HG03139 (cell line): ENCODE measurements around the gene PRR15L.
"Not testable (repeated sequence)": the region's sequence is repeated elsewhere in the genome, so short reads cannot be mapped to it uniquely, and the experiment has no call there.

Source experiments
- ATAC-seq: cut with Tn5 transposase; IDR thresholded peaks from one replicate; pipeline ENCODE4 v1.9.1; 2021; ENCODE audit not compliant: unreplicated experiment

Gene PRR15L

DNA sequence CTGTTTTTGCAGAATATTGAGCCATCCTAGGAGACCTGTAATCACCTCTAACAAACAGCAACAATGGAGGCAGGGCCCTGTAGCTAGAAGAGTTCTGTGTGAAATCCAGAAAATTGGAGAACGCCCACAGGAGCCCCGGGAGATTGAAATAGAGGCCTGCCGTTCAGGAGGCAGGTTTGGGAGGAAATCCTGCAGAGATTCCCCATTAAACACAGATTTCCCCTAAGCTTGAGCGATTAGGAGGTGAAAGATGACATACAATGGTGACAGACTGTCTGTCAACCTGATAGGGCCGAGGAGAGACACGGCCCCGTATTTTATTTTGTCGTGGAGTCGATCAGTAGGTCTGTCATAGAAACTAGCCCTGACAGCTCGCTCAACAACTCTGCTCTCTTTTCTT, 31.5 kb upstream of the PRR15L start:
- ATAC-seq, result no peak

DNA sequence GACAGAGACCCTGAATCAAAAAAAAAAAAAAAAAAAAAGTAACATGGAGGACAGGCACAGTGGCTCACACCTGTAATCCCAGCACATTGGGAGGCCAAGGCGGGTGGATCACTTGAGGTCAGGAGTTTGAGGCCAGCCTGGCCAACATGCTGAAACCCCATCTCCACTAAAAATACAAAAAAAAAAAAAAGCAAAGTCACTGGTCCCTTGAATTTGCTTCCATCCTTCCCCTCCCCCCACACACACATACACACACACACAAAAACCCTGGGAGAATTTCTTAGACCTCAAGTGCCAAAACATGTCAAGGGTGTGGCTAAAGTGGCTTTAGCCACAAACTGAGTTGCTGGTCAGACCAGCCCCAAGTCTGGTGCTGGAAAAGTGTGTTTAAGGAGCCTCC, 30.8 kb upstream of the PRR15L start:
- ATAC-seq, result not testable (repeated sequence)

DNA sequence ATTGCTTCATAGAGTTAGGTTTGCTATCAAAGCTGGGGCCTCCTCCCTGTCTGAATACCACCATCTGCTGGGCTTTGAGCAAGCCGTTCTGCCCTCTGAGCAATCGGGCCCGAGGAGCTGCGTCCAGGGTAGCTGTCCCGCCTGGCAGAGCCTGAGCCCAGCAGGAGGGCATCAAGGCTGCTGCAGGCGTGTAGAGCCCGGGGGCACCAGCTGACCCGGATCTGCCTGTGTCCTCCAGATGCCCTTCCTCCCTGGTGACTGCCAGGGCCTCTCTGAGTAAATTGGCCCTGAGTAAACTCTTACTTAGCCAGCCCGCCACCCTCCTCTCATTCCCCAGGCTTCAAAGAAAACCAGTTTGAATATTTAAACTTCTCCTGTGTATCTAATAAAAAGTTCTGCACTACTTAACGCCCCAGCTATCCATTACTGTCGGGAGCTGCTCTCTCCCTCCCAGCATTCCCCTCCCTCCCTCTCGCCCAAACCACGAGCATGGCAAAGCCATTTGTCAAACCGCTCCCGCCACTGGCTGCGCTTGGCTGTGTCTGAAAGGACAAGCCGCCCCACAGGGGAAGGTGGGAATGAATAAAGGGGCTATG, 29.7 kb upstream of the PRR15L start:
- no peak for ATAC-seq

DNA sequence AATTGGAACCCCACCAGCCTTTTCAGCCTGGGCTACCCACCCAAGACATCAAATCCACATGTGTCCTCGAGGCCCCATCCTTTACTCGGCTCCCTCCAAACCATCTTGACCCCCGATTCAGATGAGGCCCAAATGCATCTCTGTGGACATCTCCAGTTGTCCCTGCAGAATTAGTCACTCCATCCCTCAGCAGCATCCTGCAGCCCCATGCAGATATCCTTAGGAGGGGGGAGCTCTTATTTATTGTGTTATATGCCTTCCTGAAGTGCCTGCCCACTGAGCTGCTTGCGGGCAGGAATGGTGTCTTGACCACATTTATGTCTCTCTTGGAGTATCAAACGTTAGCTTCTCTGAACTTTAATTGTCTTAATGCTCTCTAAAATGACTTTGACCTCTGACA, 28.8 kb upstream of the PRR15L start:
- ATAC-seq, result no peak

DNA sequence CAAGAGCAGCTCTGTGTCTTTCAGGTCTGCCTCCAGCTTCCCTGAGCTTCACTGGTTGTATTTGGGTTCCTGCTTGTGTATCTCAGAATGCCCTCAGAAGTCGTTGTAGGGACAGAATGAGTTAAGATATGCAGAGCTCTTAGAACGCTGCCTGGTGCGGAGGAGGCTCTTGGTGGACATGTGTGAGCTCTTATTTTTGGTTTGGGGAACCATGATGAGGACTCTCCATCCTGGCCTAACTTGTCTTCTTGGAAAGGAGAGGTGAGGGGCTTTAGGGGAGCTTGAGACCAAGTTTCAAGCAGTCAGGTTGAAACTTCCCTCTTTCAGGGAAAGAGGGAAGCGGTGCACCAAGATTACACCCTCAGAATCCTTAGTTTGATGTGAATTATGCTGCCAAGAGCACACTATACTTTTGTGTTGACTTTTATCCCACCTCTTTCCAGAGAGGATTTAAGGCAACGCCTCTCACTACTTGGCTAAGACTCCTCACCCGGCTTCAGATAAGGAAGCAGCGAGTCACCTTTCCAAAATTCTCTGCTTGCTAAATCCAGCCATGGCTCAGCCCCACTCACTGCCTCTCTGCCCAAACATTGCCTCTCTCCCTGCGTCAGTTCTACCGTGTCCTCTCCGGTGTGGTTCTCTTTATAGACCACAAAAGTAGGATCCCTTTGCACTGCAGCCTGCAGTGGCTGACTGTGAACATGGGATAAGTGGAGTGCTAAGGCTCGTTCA, 26.0 kb upstream of the PRR15L start:
- ATAC-seq, result no peak

DNA sequence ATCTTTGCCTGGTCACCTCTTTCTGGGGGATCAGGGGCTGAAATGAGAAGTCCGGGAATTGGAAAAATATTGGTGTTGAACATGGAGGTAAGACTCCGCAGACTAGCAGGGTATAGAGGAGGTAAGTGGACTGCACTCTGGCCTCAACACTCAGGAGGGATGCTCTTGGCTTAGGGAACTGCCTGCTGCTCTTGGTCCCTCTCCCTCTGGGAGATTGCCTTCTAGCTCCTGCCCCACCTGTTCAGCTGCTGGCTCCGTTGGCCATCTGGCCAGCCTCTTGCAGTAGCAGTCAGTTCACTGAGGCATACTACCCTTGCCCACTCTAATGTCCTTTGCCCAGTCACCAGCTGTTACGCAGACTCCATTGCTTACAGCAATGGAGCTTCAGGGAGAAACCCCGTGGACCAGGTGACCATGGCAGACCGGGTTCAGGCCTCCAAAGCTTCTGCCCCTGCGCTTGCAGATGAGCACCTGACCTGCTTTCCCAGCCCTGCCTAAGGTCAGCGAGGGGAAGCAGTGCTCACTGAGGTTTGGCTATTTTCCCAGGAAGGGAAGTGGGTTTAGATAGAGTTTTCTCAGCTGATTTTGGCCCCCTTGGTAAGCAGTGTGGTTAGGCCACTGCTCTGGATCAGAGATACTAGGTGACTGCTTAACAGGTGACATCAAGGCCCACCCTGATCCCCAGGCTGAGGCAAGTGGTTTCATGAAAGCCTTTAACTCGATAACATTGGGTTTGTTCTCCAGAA, 25.1 kb upstream of the PRR15L start:
- ATAC-seq, result no peak

DNA sequence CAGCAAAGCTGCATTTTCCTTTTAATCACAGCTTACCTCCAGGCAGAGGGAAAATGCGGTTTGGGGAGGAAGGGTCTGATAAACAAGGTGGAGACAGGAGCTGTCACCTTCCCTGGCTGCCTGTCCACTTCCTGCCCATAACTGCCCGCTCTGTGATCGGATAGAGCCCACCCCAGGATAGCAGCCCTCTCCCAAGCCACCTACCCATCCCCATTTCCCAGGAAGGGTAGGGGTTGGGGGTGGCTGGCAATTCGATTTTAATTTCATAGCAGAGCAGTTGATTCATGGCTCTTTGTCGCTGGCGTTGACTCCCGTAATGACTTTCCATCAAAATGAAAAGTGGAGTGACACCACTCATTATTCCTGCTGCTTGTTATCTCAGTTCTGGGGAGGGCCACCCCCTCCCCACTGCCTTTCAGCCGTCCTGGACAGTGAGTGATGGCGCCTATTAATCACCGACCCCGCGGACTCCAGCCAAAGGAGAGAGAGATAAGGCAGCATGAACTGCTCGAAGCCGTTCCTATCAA, 24.5 kb upstream of the PRR15L start:
- no peak for ATAC-seq

DNA sequence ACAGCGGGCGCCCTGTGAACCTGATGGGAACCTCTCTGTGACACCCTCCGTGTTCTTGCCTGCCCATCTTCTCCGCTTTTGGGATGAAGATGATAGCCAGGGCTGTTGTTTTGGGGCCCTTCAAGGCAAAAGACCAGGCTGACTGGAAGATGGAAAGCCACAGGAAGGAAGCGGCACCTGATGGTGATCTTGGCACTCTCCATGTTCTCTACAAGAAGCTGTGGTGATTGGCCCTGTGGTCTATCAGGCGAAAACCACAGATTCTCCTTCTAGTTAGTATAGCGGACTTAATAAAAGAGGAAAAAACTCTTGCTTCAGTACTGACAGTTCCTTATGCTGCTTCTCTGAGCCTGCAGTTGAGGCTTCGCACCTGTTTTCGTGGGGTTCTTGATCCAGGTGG, 23.8 kb upstream of the PRR15L start:
- no peak for ATAC-seq

DNA sequence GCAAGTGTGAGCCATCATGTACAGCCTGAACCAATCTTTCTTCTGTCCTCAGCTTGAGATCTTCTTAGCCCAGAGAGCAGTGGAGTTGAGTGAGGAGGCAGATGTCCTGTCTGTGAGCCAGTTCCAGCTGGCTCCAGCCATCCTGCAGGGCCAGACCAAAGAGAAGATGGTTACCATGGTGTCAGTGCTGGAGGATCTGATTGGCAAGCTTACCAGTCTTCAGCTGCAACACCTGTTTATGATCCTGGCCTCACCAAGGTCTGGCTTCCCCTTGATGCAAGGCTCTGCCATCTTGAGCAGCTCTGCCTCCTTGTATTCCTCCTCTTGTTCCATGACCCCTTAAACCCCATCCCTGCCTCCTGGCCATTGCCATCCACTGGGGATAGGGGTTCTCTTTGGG, 22.9 kb upstream of the PRR15L start:
- no peak for ATAC-seq

DNA sequence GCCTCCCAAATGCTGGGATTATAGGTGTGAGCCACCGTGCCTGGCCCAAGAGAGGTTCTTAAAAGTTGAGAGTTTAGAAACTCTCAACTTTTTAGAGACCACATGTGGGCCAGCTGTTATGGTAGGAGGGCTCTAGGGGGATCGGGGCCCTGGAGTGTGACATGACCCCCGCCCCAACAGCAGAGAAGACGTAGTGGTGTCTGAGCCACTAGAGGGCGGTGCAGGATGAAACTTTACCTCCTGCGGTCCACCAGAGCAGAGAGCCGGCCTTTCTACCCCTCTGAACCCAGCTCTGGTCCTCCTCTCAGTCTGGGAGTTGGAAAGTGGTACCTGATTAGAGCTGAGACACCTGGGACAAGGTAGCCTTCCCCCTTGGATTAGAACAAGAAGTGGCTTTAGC, 20.6 kb upstream of the PRR15L start:
- ATAC-seq, result no peak

DNA sequence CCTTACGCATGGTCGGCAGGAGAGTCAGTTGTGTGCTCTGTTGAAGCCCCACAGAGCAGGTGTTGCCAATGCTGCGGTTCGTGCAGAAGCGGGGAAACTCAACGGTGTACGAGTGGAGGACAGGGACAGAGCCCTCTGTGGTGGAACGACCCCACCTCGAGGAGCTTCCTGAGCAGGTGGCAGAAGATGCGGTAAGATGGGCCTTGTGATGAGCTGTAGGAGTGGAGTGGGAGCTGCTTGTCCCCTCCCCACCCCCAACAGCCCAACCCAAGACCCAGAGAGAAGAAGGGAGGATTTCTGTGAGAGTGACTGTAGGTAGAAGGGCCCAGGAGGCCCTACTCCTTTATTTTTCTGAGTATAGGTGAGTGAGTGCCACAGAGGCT, 18.1 kb upstream of the PRR15L start:
- no peak for ATAC-seq

DNA sequence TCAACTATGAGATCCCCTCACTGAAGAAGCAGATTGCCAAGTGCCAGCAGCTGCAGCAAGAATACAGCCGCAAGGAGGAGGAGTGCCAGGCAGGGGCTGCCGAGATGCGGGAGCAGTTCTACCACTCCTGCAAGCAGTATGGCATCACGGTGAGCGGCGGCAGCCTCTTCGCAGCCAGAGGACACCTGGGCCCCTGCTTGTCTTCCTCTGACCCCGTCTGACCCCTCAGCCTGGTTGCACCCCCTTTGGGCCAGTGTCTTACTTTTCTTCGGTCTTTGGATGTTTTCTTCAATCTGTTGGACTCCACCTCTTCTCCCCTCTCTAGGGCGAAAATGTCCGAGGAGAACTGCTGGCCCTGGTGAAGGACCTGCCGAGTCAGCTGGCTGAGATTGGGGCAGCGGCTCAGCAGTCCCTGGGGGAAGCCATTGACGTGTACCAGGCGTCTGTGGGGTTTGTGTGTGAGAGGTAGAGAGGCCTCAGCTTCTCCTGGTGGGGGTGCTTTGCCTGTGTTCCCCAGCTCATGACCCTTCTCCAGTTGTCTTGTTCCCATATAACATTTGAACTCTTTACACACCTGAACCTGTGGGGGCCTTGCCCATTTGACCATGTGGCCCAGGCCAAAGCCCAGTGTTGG, 17.6 kb upstream of the PRR15L start:
- no peak for ATAC-seq

DNA sequence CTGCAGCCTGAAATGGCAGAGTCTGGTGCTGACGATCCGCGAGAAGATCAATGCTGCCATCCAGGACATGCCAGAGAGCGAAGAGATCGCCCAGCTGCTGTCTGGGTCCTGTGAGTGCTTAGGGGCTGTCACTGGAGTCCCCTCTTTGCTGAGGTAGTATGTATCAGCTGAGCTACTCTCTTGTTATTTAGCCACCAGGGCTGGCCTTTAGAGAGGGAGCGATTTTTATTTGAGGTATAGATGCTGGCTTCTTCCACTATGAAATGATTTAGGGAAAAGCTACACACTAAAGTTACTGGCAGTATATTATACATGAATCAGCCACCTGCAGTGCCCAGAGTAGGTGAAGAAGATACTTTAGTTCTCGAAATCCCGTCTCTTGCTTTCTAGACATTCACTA, 15.9 kb upstream of the PRR15L start:
- ATAC-seq, result no peak

DNA sequence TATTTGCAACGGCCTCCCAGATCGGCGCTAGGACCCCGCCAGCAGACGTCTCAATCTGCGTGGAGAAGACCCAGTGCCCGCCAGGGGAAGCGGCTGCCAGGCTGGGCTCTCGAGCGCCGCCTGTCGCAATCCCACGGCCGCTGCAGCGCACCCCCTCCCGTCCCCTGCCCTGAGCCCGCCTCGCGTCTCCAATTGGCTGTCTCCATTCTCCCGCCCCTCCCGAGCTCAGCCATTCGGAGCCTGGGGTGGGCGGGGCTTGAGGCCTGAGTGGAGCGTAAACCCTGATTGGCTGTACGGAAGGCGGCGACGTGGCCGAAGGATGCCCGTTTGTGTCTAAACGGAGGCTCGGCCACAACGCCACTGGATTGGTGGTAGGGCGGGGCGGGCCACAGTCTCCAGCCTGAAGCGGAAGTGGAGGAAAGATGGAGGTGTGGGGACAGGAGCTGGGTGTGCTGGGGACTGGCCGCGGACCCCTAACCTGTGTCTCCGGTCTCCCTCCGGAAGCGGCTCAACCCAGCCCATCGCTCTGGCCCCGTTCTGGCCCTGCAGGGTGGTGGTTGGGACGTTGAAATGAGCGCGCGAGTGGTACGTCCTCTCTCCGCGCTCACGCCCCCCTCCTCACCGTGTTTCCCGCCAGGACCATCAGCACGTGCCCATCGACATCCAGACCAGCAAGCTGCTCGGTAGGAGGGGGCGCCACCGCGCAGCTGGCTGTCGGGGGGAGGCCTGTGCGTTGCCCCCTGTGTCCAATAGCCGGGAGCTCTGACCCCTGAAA, 13.2 kb upstream of the PRR15L start, which contains the start of gene CDK5RAP3:
TSS of gene CDK5RAP3 (plus strand) at position 389 of the 775 bp plus-strand sequence. CDS start at position 423, 34 bp downstream.
- ATAC-seq, result peak; percentile 88

DNA sequence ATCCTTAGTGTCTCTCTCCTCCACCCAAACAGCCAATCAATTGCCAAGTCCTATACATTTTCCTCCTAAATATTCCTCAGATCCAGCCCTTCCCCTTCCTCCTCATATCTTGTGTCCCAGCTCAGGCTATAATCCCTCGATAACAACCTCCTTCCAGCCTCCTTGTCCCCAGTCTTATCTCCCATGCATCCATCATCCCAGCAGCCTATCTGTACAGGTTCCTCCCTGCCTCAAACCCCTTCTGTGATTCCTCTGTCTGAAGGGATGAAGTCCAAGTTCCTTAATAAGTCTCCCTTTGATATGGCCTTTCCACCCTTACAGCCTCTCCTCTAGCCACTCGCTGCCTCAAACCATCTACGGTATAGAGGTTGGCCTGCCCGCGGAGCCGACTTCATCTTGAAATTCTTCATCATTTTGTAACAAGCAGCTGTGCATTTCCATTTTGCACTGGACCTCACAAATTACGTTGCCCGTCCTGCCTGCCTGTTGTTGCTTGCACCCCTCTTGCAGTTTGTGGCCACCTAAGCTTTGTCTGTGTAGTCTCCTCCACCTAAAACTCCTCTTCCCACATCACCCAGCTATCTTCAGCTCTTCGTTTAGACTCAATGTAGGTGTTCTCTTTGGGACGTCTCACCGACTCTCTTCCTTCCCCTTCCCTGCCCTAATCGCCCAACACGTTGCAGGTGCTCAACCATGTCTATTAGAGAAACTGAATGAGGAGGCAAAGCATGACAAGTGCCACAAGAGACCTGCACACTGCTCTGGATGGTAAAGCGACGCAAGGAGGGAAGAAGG, 12.4 kb upstream of the PRR15L start:
- ATAC-seq, result no peak

DNA sequence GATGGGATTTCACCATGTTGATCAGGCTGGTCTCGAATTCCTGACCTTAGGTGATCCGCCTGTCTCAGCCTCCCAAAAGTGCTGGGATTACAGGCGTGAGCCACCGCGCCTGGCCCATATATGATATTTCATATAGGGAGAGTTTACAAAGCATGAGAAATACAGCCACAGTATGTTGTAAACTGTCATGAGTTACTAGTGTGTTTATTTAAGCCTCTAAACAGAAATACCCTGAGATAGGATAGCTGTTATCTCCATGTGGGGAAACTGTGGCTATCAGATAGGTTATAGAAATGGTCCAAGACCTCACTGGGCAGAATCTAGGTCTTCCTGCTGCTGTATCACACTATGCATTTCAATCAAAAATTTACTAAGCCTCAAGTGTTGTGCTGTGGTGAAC, 11.2 kb upstream of the PRR15L start:
- ATAC-seq, result no peak

DNA sequence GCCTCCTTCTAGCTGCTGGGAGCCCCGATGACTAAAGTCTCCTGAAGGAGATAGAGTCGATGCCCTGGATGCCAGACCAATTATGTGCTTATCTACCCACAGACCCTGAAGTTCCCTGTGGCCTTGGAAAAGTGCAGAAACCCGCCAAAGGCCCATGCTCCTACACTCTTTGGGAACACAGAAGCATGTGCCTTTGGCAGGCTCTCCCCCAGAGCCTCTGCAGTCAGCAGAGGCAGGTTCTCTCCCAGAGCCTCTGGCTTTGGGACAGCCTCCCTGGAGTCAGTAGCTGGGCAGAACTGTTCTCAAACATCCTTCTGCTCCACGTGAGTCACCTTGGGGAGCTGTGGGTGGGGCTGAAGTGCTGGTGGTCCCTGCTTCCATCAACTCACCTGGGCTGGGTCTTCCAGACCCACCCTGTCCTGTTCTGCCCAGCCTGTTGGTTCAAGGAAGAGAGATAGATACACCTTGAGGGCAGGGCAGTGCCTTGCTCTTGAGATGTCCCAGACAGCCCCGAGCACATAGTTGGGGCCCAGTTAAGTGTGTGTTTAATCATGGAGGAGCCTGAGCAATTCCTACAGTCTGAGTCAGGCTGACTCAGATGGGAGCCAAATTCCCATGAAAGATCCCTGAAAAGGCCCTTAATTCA, 10.0 kb upstream of the PRR15L start:
- ATAC-seq, result no peak

DNA sequence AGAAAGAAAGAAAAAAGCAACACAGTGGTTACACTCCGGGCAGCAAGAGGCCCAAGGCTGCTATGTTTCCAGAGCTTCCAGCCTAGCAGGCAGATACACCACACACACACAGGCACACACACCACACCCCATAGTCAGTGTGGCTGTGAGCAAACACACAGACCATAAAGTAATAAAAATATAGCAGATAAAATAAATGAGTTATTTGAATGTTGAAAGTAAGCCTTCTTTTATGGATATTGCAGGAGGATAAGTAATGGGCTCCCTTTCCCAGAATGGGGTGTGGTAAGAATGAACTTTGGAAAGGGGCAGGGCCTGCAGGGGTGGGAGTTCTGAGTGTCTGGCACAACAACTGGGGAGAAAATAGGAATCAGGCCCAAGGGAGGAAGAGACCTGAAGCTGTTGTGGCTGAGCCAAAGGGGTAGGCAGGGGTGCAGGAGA, 8.4 kb upstream of the PRR15L start:
- ATAC-seq, result no peak

DNA sequence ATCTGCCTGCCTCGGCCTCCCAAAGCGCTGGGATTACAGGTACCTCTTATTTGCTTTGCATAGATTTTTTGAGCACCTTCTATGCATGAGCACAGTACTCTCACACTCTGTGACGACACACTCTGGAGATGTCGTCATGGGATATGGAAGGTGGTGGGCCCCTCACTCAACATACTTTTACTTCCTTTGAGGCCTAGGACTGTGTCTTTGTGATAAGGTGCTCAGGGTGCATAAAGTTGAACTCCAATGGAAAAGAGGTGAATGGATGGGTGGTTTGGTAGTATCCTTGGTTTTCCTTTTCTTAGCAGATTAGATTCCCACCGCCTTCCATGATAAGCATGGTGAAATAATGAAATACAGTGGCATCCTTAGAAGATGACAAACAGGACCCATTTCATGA, 7.2 kb upstream of the PRR15L start:
- no peak for ATAC-seq
